H1 (cell line): Measurements from ENCODE around the gene DYNC2H1. TPM values are rescaled to one million over a fixed set of nuclear protein-coding genes. Genes with fewer than 3 reads are reported as not detected.

ENCODE experiments used
- CHD7 ChIP-seq: fragments of 300-600 bp; sonication (generic); IDR thresholded peaks from 2 replicates; pipeline ENCODE4 v1.7.1; 2012; ENCODE audit warnings: low read length, moderate library complexity, mild to moderate bottlenecking, inconsistent platforms; ENCODE audit not compliant: insufficient replicate concordance
- E2F6 ChIP-seq: IDR thresholded peaks from 2 replicates; pipeline ENCODE4 v1.6.1; 2012; ENCODE audit warnings: inconsistent platforms
- POLR2A ChIP-seq, 2 experiments: IDR thresholded peaks; 1 replicate in 1 of 2; 2 replicates in 1 of 2; pipeline ENCODE4 v1.6.1; 2011; ENCODE audit warnings: low read depth in 2 of 2, low read length in 2 of 2, mild to moderate bottlenecking in 2 of 2; ENCODE audit errors: control extremely low read depth in 1 of 2
- POU5F1 ChIP-seq: IDR thresholded peaks from 2 replicates; pipeline ENCODE4 v1.6.1; 2011; ENCODE audit warnings: low read depth, mild to moderate bottlenecking, low read length, moderate library complexity
- RAD21 ChIP-seq, 2 experiments: IDR thresholded peaks in 1 of 2; conservative IDR thresholded peaks in 1 of 2; 2 replicates each; pipeline ENCODE4 v1.6.1; 2011; ENCODE audit warnings: low read depth in 2 of 2, low read length in 2 of 2, improper control_type of control experiment in 1 of 2, inconsistent platforms in 1 of 2, mild to moderate bottlenecking in 1 of 2, moderate library complexity in 1 of 2
- SIX5 ChIP-seq: IDR thresholded peaks from 2 replicates; pipeline ENCODE4 v1.6.1; 2011; ENCODE audit warnings: mild to moderate bottlenecking, low read depth, low read length
- SP1 ChIP-seq: IDR thresholded peaks from 2 replicates; pipeline ENCODE4 v1.6.1; 2011; ENCODE audit warnings: low read depth, low read length
- TAF7 ChIP-seq: optimal IDR thresholded peaks from 2 replicates; pipeline ENCODE3; 2011; ENCODE audit warnings: low read depth, mild to moderate bottlenecking, inconsistent platforms, low read length, moderate library complexity, borderline replicate concordance
- YY1 ChIP-seq: IDR thresholded peaks from 2 replicates; pipeline ENCODE4 v1.6.1; 2011; ENCODE audit warnings: low read depth, mild to moderate bottlenecking, low read length
- polyA plus RNA-seq, 7 experiments: library from polyadenylated mRNA; depleted of rRNA in 3 of 7; stranded (reverse) in 5 of 7; unstranded in 2 of 7; fragments of >200 nt in 5 of 7; fragments of 200-250 nt in 2 of 7; gene quantifications; 1 replicate in 5 of 7; 2 replicates in 1 of 7; 4 replicates in 1 of 7; pipeline versions ENCODE4 v1.2.1 to v1.2.3, GENCODE V29; 2011 to 2013; ENCODE audit warnings: missing spikeins in 2 of 7, mixed read lengths in 2 of 7
- total RNA-seq: library from RNA; stranded (reverse); fragmentation: NEBNext Ultra II Directional; extraction: Animal tissue kit (Norgen Biotek cat#: 25700); gene quantifications from 2 replicates; pipeline ENCODE4 v1.2.1, GENCODE V29; 2021

Gene DYNC2H1
- total and polyA plus RNA-seq, 2 of the 8 experiments (the other 6 are each of a cell fraction or from before 2014, with no cell fraction given), result 6.2 to 12.0 TPM

- TF ChIP-seq CHD7 (no peak), RAD21 (IDR thresholded peaks at IDR 0.05 in 1 of 2, conservative IDR thresholded peaks at IDR 0.05 in 1 of 2; ENCODE audit: low read depth in 2 of 2, low read length in 2 of 2) (no peak), SIX5 (no peak), POLR2A (IDR thresholded peaks at IDR 0.05; ENCODE audit: control extremely low read depth in 1 of 2, low read depth in 2 of 2, low read length in 2 of 2) (no peak), POU5F1 (no peak), YY1 (no peak), E2F6 (no peak), TAF7 (no peak), SP1 (no peak)
These were observed 377.4 kb downstream of the DYNC2H1 start (continued) for GRCh38 chr11:103486604-103487003.
